ENCODE data around the gene E2F4.

E2F4 gene

DNA sequence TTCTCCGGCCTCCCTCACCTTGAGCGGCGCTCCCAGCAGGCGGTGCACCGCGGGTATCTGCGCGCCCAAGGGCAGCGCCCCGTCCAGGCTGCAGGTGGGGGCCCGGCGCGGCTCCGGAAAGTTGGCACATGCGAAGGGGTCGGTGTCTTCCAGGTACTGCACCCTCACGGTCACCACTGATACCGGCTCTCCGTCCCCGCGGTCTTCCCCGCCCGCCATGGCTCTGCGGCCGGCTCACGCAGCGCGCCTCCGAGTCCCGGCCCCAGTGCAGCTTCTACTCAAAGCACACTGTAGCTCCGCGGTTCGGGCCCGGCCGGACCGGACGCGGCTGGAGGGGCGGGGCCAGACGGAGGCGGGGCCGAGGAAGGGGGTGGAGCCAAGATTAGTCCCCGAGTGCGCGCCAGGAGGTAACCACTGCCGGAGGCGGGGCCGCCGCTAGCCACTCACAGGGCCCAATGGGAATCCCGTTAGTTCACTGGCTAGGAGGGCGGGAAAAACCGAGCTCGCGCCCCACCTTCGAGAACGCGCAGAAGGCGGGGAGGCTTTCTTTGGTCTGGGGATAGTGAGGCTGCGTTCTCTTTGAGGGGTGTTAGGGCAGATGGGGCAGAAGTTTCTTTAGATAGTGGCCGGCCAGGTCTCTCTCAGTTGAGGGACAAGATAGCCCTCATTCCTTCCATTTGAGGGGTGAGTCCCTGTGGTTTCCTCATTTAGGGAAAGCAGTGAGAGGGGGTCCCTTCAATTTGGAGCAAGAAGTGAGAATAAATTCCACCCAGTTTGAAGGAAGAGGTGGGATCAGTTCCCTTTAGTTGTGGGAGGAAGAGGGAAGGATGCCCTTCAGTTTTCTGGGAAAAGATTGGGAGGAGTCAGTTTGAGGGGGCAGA, 55.5 kb downstream of the E2F4 start, which contains the start of gene FHOD1:
TSS of gene FHOD1 (minus strand) at position 290 of the 881 bp plus-strand sequence. CDS start at position 219, 71 bp downstream.
- TF ChIP-seq, protein P1, sequence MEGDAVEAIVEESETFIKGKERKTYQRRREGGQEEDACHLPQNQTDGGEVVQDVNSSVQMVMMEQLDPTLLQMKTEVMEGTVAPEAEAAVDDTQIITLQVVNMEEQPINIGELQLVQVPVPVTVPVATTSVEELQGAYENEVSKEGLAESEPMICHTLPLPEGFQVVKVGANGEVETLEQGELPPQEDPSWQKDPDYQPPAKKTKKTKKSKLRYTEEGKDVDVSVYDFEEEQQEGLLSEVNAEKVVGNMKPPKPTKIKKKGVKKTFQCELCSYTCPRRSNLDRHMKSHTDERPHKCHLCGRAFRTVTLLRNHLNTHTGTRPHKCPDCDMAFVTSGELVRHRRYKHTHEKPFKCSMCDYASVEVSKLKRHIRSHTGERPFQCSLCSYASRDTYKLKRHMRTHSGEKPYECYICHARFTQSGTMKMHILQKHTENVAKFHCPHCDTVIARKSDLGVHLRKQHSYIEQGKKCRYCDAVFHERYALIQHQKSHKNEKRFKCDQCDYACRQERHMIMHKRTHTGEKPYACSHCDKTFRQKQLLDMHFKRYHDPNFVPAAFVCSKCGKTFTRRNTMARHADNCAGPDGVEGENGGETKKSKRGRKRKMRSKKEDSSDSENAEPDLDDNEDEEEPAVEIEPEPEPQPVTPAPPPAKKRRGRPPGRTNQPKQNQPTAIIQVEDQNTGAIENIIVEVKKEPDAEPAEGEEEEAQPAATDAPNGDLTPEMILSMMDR (conservative IDR thresholded peaks at IDR 0.05): no peak
- TF ChIP-seq ZFX (IDR thresholded peaks at IDR 0.05): peak; percentile 37; the same call in 1 of the 2 replicates
- peak within 1 kb of the TSS; percentile 93 for H3K27ac ChIP-seq

- H3K27ac ChIP-seq: peak overlapping the region; percentile 93
- TF ChIP-seq, protein P1 (conservative IDR thresholded peaks at IDR 0.05): no peak
- no peak for TF ChIP-seq ZFX (IDR thresholded peaks at IDR 0.05)
Measured at GRCh38 chr16:67248073-67248400, 56.1 kb downstream of the E2F4 start.
